ENCODE results near the gene CPNE6.

- no peak for TF ChIP-seq CTCF (IDR thresholded peaks at IDR 0.05 in 4 of 5, conservative IDR thresholded peaks at IDR 0.05 in 1 of 5)
- TF ChIP-seq POLR2A (IDR thresholded peaks at IDR 0.05): no peak
These were observed 39.2 kb downstream of the CPNE6 start for GRCh38 chr14:24110523-24110922.
